Natural killer cell (primary cell): ENCODE results near the gene MED12L. TPM values are rescaled to one million over a fixed set of nuclear protein-coding genes. Genes with fewer than 3 reads are reported as not detected.
A peak's percentile ranks its signal among the peaks of the same experiment; 100 is the strongest.

Experiments used
- ATAC-seq, 3 donors: fragments of 150-1000 bp in 2 of 3; fragments of 200-7000 bp in 1 of 3; cut with Tn5 transposase; 1 replicate in 1 of 3; 2 replicates in 2 of 3; pipeline ENCODE4 v1.10.0; 2021; ENCODE audit warnings: mild to moderate bottlenecking in 2 of 3, moderate library complexity in 2 of 3
- DNase-seq, 2 donors: peaks; one replicate each; pipeline versions ENCODE4 v3.0.0 to v3.0.0-alpha.2; 2013 to 2021; ENCODE audit warnings: mixed read lengths in 1 of 2
- H3K27ac ChIP-seq: one replicate; pipeline ENCODE4 v1.5.1; 2013; ENCODE audit warnings: mild to moderate bottlenecking, low read length
- H3K27me3 ChIP-seq: one replicate; pipeline ENCODE4 v1.6.1; 2013; ENCODE audit warnings: low read length; ENCODE audit not compliant: control insufficient read depth, insufficient read depth
- H3K36me3 ChIP-seq: one replicate; pipeline ENCODE4 v1.6.1; 2013; ENCODE audit warnings: low read length; ENCODE audit not compliant: control insufficient read depth, insufficient read depth
- H3K4me1 ChIP-seq: one replicate; pipeline ENCODE4 v1.6.1; 2013; ENCODE audit warnings: low read length; ENCODE audit not compliant: control insufficient read depth, insufficient read depth
- H3K4me3 ChIP-seq: one replicate; pipeline ENCODE4 v1.5.1; 2013; ENCODE audit warnings: low read length
- H3K9me3 ChIP-seq: one replicate; pipeline ENCODE4 v1.6.1; 2013; ENCODE audit warnings: low read length; ENCODE audit not compliant: control insufficient read depth, insufficient read depth
- H3K27ac Mint-ChIP-seq, 2 donors: one replicate each; pipeline ENCODE4 v1.8.0; 2022; ENCODE audit warnings: mild to moderate bottlenecking in 2 of 2, mixed read lengths in 2 of 2, moderate library complexity in 1 of 2
- H3K27me3 Mint-ChIP-seq, 2 donors: one replicate each; pipeline ENCODE4 v1.8.0; 2022; ENCODE audit warnings: low read depth in 2 of 2, mixed read lengths in 2 of 2
- H3K36me3 Mint-ChIP-seq: one replicate; pipeline ENCODE4 v1.8.0; 2022; ENCODE audit warnings: mixed read lengths
- H3K4me1 Mint-ChIP-seq, 2 donors: one replicate each; pipeline ENCODE4 v1.8.0; 2022; ENCODE audit warnings: mixed read lengths in 2 of 2
- H3K4me3 Mint-ChIP-seq: one replicate; pipeline ENCODE4 v1.8.0; 2022; ENCODE audit warnings: mild to moderate bottlenecking, moderate library complexity, mixed read lengths
- H3K9me3 Mint-ChIP-seq, 2 donors: one replicate each; pipeline ENCODE4 v1.8.0; 2022; ENCODE audit warnings: mixed read lengths in 2 of 2
- WGBS: methylation state at CpG from one replicate; pipeline ENCODE4 v1.1.7; 2013; ENCODE audit warnings: missing lambda C conversion rate; ENCODE audit not compliant: insufficient coverage; 5-methylcytosine and 5-hydroxymethylcytosine counted together
- intact Hi-C: fragments of 100-400 bp; cut with micrococcal nuclease; formaldehyde crosslinking; loops from one replicate; pipeline ENCODE4 v1.14.2; 2022
- total RNA-seq, 4 donors: library from RNA; stranded (reverse); fragments of 120-200 nt in 1 of 4; gene quantifications; one replicate each; pipeline versions ENCODE4 v1.2.3 to v1.2.4, GENCODE V29; 2013 to 2022
- TF ChIP-seq, protein P1 (sequence below): fragments of 200-600 bp; IDR thresholded peaks from one replicate; pipeline ENCODE4 v1.8.0; 2022; ENCODE audit warnings: antibody characterized with exemption

The MED12L gene
- total RNA-seq, 3 donors from 2014 or later (not counting 1 experiment from before 2014, with no cell fraction given): 3.0 to 6.5 (median 3.0) TPM

DNA sequence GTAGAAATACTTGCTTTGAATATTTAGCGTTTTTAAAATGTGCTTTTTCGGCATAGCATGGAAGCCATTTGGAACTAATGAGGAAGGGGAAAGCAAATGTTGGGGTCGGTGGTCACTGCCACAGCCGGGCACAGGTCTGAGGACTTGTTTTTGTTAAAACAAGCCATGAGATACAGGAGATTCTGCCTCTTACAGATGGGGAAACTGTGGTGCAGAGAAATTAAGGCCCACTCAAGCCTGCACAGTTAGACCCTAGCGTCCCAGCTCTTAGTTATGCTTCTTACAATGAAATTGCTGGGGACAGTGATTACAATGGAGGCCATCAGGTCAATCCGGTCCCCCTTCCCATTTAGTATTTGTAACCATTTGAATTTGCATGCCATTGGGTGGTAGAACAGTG lies 120.0 kb downstream of the MED12L start:
- no peaks in the 10 kb centered on the region for H3K27me3 Mint-ChIP-seq
- H3K36me3 Mint-ChIP-seq: no peaks in the 10 kb centered on the region
- peaks cover 12% of the 10 kb centered on the region for H3K4me1 ChIP-seq
- H3K9me3 Mint-ChIP-seq: no peaks in the 10 kb centered on the region
- DNase-seq (no peak), ATAC-seq (no peak)
- WGBS: 87% methylated on average over 6 of the region's 6 CpGs
- TF ChIP-seq, protein P1, sequence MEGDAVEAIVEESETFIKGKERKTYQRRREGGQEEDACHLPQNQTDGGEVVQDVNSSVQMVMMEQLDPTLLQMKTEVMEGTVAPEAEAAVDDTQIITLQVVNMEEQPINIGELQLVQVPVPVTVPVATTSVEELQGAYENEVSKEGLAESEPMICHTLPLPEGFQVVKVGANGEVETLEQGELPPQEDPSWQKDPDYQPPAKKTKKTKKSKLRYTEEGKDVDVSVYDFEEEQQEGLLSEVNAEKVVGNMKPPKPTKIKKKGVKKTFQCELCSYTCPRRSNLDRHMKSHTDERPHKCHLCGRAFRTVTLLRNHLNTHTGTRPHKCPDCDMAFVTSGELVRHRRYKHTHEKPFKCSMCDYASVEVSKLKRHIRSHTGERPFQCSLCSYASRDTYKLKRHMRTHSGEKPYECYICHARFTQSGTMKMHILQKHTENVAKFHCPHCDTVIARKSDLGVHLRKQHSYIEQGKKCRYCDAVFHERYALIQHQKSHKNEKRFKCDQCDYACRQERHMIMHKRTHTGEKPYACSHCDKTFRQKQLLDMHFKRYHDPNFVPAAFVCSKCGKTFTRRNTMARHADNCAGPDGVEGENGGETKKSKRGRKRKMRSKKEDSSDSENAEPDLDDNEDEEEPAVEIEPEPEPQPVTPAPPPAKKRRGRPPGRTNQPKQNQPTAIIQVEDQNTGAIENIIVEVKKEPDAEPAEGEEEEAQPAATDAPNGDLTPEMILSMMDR: no peak
- H3K27me3 ChIP-seq: no peaks in the 10 kb centered on the region
- peaks cover 45 to 48% of the 10 kb centered on the region in 2 donors for H3K4me1 Mint-ChIP-seq
- intact Hi-C loops: no loop called here
- no peaks in the 10 kb centered on the region for H3K36me3 ChIP-seq
- H3K27ac ChIP-seq: no peak overlapping the region
- no peak overlapping the region for H3K4me3 Mint-ChIP-seq
- H3K27ac Mint-ChIP-seq: peak overlapping the region; percentile 77 to 84
- no peaks in the 10 kb centered on the region for H3K9me3 ChIP-seq
- no peak overlapping the region for H3K4me3 ChIP-seq

DNA sequence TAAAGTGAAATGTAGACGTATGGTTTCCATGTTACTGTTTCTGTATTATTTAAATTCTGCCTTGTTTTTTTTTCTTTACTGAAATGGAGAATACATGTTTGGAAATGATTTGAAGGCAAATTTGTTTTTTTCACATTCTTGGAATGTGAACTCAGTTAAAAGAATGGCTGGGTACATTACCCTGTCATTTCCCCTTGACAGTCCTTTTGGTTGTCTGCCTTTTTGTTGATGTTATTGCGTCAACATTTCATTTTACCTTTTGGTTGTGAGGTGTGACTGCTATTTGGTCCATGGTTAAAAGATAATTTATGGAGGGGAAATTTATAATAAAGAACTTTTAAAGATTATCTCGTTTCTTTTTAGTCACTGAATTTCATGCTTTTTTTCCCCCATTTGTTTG lies 120.7 kb downstream of the MED12L start:
- Mint-ChIP-seq H3K9me3 (no peaks in the 10 kb centered on the region), H3K36me3 (no peaks in the 10 kb centered on the region), H3K4me1 (peaks cover 46 to 47% of the 10 kb centered on the region in 2 donors), H3K4me3 (no peak overlapping the region), H3K27me3 (no peaks in the 10 kb centered on the region), H3K27ac (no peak overlapping the region)
- Histone ChIP-seq H3K4me3 (no peak overlapping the region), H3K27me3 (no peaks in the 10 kb centered on the region), H3K36me3 (no peaks in the 10 kb centered on the region), H3K27ac (no peak overlapping the region), H3K9me3 (no peaks in the 10 kb centered on the region), H3K4me1 (peaks cover 16% of the 10 kb centered on the region)
- WGBS: 100% methylated on average over 2 of the region's 3 CpGs
- DNase-seq (peak in 1 of 2 donors; percentile 10), ATAC-seq (no peak)
- TF ChIP-seq, protein P1: no peak
- intact Hi-C loops: no loop called here

DNA sequence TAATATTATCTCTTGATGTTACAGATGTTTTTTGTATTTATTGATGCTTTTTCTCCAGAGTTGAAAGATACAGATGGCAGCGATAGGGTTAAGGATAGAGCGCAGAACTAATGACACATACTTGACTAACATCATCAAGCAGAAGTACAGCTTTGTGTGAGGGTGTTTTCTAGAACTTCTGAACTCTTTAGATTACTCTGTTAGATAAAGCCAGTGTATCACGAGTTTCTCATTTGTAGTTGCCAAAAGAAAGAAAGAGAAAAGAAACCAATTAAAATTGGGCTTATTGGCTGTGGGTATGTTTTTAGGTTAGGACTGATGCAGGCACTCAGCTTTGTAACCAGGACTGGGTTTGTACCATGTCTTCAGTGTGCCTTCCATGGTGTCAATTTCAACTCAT lies 124.2 kb downstream of the MED12L start:
- no peak overlapping the region for H3K4me3 ChIP-seq
- H3K4me1 ChIP-seq: peaks cover 9% of the 10 kb centered on the region
- Mint-ChIP-seq H3K36me3 (no peaks in the 10 kb centered on the region), H3K4me1 (peaks cover 25 to 28% of the 10 kb centered on the region in 2 donors), H3K9me3 (no peaks in the 10 kb centered on the region), H3K4me3 (no peak overlapping the region), H3K27me3 (no peaks in the 10 kb centered on the region), H3K27ac (peak overlapping the region; percentile 2 to 53)
- H3K27ac ChIP-seq: no peak overlapping the region
- ATAC-seq (peak; percentile 36 to 59 (median 56)), DNase-seq (peak in 1 of 2 donors; percentile 41)
- TF ChIP-seq, protein P1: no peak
- H3K36me3 ChIP-seq: no peaks in the 10 kb centered on the region
- intact Hi-C loops: no loop called here
- 50% methylated on average over 1 of the region's 3 CpGs for WGBS
- no peaks in the 10 kb centered on the region for H3K9me3 ChIP-seq
- H3K27me3 ChIP-seq: no peaks in the 10 kb centered on the region

DNA sequence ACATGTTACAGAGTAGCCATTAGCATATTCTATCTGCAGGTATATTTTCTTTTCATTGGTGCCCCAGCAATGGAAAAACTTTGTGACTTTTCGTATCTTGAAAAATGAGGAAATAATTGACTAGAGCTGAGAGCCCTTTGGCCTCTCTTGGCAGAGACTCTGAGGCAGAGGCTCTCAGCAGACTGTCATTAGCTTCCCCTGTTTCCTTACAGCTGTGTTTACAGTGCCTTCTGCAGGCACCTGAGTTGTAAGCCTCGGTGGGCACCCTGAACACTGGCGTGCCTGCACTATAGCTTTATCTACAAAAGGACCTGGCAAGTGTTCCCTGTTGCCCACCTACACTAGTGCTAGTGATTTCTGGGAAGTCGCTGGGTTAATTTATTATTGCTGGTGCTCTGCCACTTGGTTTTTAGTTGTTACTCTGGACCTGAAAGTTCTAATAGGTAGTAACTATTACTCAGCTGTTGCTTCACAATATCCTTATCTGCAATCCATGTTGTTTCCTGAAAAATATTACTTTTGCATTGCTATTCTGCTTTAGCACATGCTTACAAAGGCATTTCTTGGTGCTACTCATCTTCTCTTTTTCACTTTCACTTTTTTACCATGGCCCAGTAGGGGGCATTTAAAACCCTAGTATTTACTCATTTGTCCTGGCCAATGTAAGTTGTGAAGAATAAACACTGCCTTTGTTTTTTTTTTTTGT lies 125.4 kb downstream of the MED12L start:
- WGBS: 35% methylated on average over 4 of the region's 4 CpGs
- Histone ChIP-seq H3K4me3 (no peak overlapping the region), H3K9me3 (no peaks in the 10 kb centered on the region), H3K27ac (no peak overlapping the region), H3K36me3 (no peaks in the 10 kb centered on the region), H3K27me3 (no peaks in the 10 kb centered on the region), H3K4me1 (peaks cover 4% of the 10 kb centered on the region)
- peaks cover 24 to 27% of the 10 kb centered on the region in 2 donors for H3K4me1 Mint-ChIP-seq
- peak in 1 of 3 donors; percentile 47 for ATAC-seq
- H3K36me3 Mint-ChIP-seq: no peaks in the 10 kb centered on the region
- no peaks in the 10 kb centered on the region for H3K27me3 Mint-ChIP-seq
- intact Hi-C loops: no loop called here
- no peak overlapping the region for H3K4me3 Mint-ChIP-seq
- DNase-seq: peak in 1 of 2 donors; percentile 37
- no peaks in the 10 kb centered on the region for H3K9me3 Mint-ChIP-seq
- TF ChIP-seq, protein P1: no peak
- H3K27ac Mint-ChIP-seq: no peak overlapping the region
